Inferior parietal cortex (tissue), 1 donor: Measurements from ENCODE around the gene CSNK1D.
A peak's percentile ranks its signal among the peaks of the same experiment; 100 is the strongest.

Experiments
- DNase-seq: peaks from one replicate; pipeline ENCODE4 v3.0.0-alpha.2; 2016; ENCODE audit errors: extremely low spot score

CSNK1D gene

GRCh38 chr17:82240506-82241182 lies 32.9 kb downstream of the CSNK1D start:
- DNase-seq: no peak

GRCh38 chr17:82239926-82240505 lies 33.5 kb downstream of the CSNK1D start:
- DNase-seq: no peak

GRCh38 chr17:82239401-82239925 lies 34.0 kb downstream of the CSNK1D start:
- DNase-seq: no peak

GRCh38 chr17:82238472-82239201 lies 34.9 kb downstream of the CSNK1D start:
- peak; percentile 62 for DNase-seq

- no peak for DNase-seq
Observed at GRCh38 chr17:82237746-82238471, 35.6 kb downstream of the CSNK1D start.

- DNase-seq: no peak
Observed at GRCh38 chr17:82237083-82237745, 36.3 kb downstream of the CSNK1D start.

- DNase-seq: peak; percentile 78
Observed at GRCh38 chr17:82236142-82236971, 37.1 kb downstream of the CSNK1D start.

- DNase-seq: no peak
Observed at GRCh38 chr17:82235775-82236141, 37.7 kb downstream of the CSNK1D start.

- DNase-seq: no peak
Observed at GRCh38 chr17:82235056-82235774, 38.3 kb downstream of the CSNK1D start.

GRCh38 chr17:82234211-82235055 lies 39.1 kb downstream of the CSNK1D start:
- DNase-seq: no peak

GRCh38 chr17:82232876-82233785 lies 40.4 kb downstream of the CSNK1D start:
- DNase-seq: no peak

- DNase-seq: no peak
Observed at GRCh38 chr17:82232322-82232820, 41.1 kb downstream of the CSNK1D start.

GRCh38 chr17:82231562-82232321 lies 41.8 kb downstream of the CSNK1D start:
- no peak for DNase-seq

- no peak for DNase-seq
Observed at GRCh38 chr17:82231312-82231561, 42.3 kb downstream of the CSNK1D start.

- no peak for DNase-seq
Observed at GRCh38 chr17:82230609-82231311, 42.7 kb downstream of the CSNK1D start.

GRCh38 chr17:82229698-82230608 lies 43.5 kb downstream of the CSNK1D start:
- DNase-seq: no peak
